HPDE6-E6E7 (cell line): ENCODE data around the gene SAA2.
"Not testable (repeated sequence)": the region's sequence is repeated elsewhere in the genome, so short reads cannot be mapped to it uniquely, and the experiment has no call there.

Source experiments
- DNase-seq: peaks from one replicate; pipeline ENCODE4 v3.0.0; 2011; ENCODE audit warnings: missing footprints; ENCODE audit errors: extremely low spot score

The SAA2 gene

DNA sequence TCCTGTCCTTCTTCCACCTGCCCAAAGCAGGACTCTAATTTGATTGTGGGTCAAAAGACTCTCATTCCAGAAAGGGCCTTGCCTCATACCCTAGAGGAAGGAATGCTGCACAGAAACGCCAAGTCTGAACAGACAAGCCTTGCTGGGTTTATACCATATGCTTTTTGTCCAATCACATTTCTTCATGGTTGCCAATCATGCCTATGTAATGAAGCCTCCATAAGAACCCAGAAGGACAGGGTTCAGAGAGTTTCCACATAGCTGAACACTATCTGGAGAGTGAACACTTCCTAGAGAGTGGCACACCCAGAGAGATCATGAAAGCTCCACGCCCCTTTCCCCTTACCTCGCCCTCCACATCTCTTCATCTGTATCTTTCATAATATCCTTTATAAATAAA lies 4.8 kb upstream of the SAA2 start:
- DNase-seq, result no peak

DNA sequence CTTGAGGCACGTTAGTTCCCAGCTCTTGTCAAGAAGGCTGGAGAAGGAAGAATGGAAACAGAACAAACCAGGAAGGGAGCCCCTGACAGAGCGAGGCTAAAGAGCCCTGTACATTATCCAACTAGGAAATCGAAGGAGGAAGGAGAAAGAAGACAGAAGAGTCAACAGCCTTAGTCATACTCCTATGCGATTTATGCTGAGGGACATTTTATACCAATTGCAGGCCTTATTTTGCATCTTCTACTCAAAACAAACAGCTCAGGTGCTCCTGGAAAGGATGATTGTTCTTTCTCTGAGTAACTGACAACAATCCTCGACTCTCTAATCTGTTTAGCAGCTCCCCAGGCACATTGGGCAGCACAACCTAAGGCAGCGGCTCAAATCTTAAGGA lies 1.3 kb downstream of the SAA2 start:
- not testable (repeated sequence) for DNase-seq

DNA sequence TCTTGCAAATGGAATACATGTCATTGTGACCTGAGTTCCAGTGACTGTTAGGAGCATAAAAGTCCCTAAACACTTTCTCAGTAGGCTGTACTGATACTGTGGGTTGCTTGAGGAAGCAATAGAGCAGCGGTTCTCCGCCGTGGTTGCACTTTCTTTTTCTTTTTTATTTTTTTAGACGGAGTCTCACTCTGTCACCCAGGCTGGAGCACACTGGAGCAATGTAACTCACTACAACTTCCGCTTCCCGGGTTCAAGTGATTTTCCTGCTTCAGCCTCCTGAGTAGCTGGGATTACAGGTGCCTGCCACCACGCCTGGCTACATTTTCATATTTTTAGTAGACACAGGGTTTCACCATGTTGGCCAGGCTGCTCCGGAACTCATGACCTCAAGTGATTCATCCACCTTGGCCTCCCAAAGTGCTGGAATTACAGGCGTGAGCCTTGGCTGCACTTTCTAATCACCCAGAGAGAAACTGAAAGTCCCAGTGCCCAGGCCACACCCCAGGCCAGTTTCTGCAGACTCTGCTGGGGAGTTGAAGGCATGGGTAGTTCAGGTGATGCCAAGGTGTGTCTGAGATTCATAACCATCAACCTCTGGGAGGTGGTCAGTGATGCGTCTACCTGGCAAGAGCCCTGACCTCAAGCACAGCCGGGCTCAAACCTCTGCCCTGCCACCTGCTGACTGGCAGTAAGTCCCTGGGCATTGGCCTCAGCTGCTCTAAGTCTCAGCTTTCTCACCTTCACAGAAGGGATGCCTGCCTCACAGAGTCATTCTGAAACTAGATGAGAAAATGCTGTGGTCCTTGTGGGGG lies 1.9 kb downstream of the SAA2 start:
- not testable (repeated sequence) for DNase-seq

DNA sequence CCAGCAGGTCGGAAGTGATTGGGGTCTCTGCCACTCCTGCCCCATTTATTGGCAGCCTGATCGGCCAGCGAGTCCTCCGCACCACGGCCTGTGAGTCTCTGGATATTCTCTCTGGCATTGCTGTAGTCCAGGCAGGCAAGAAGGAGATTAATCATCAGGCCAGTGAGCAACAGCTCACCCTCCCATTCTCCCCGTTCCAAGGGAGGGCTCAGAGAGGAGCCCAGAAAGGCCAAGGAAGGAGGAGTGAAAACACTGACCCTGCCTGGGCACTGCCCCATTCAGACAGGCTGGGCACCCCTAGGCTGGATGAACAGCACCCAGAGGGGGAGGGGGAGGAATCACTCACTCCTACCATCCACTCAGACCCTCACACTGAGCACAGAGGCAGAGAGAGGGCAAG lies 3.1 kb downstream of the SAA2 start:
- no peak for DNase-seq

DNA sequence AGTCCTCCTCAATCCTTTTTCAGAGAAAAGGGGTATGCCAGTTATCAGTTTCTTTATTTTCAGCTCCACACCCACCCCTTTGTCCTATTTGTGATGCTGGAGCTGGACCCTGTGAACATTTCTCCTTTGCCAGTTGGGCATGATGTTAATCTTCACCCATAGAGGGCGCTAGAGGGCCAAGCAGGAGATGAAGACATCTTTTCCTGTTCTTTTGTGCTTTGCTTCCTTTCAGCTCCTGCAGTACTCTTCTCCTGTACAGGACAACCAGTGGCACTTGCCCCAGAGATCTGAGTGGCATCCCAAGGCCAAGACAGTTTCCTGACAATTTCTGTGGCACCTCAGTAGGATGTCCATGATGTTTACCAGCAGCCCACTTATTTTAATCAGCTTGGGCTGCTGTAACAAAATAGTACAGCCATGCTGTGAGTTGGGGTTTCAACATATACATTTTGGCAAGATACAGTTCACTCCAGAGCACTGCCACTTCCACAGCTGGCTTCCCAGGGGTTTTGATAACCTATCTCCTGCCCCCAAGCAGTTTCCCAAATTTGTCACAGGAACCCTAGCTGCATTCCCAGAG lies 4.6 kb downstream of the SAA2 start:
- peak; percentile 16 for DNase-seq

DNA sequence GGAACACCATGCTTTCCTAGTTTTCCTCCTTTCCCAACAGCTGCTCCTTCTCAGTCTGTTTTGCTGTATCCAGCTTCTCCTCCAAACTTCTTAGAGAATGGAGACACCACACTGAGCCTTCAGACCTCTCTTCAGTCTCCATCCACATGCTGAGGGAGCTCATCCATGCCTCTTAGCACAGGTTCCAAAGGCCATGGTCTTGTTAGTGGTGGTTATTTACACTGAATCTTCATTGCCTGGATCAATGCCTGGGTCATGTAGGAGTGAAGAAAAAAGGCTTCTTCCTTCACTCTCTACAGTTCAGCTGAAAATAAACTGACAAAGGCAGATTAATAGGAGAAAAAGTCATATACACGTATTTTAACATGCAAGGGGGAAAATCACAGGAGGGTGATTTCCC lies 8.8 kb downstream of the SAA2 start:
- no peak for DNase-seq

DNA sequence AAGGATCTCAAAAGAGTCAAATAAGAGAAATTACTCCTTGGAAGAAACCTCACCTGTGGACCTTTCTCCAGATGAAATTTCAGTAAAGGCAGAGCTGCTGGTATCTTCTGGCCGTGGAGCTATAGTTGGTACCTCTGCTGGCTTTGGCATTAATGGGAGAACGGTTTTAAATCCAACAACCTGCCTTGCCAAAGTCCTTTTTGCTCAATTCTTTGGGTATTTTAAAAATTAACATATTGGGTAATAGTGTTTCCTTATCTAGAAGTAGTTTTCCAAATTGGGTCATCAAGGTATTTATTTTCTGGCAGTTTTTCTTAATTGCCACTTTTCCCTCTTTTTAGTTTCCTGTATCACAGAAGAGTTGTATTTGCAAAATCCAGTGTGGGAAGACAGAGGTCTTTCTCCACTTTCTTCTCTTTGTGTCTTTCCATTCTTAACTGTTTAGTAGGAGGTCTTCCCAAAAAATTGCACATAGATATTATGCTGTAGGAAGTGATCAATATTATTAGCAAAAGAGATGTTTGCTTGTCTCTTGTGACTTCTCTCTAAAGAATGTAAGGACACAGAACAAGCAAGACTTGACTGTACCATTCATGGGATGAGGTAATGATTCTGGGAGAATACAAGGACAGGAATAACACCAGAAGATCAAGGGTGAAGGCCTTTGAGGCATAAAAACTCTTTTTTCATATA lies 11.7 kb downstream of the SAA2 start, which contains the start of gene SAA4:
Gene SAA4 (minus strand): TSS at position 139 of the 693 bp plus-strand sequence. CDS start 876 bp downstream, outside the sequence.
- DNase-seq, result no peak

DNA sequence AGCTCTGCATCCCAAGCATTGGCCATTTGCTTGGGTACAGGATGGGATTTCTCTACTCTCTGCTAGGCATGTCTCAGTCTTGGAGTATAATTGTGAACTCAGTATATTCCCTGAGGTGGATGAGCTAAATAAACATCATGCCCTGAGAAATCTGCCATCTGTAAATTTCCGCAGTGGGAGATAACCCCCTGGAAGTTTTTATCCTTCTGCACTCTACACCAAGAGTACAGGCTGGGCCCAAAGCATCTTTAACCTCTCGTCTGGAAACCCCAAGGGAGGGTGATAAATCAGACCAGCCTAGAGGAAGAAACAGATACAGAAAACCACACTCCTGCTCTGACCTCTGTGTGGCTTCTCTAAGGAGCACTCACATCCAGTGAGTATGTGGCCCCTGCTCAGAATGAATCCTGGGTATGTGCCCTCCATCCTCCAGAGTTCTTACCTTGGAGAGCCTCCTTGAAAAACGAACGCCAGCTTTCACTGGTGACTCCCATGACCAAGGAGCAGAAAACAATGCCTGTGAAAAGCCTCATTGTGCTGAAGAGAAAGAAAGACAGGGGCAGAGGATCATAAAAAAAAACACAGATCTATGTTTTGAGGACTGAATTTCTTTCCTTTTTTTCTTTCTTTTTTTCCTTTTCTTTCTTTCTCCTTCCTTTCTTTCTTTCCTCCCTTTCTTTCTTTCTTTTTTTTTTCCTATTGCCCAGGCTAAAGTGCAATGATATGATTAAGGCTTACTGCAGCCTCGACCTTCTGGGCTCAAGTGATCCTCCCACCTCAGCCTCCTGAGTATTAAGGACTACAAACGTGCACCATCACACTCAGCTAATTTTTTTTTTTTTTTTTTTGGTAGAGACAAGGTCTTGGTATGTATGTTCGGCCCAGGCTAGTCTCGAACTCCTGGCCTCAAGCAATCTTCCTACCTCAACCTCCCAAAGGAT lies 12.8 kb downstream of the SAA2 start:
- DNase-seq, result no peak

DNA sequence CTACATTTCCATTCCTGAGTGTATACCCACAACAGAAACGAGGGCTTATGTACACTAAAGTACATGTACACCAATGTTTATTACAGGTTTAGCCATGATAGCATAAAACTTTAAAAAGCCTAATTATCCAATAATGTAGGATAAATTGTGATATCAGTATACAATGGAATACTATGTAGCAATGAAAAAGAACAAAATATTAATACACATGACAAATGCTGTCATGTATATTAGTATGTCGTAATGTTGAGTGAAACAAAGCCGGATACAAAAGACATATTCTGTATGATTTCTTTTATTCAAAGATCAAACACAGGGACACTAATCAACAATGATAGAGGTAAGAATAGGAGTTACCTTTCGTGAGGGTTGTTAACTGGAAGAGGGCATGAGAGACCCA lies 14.6 kb downstream of the SAA2 start:
- no peak for DNase-seq

DNA sequence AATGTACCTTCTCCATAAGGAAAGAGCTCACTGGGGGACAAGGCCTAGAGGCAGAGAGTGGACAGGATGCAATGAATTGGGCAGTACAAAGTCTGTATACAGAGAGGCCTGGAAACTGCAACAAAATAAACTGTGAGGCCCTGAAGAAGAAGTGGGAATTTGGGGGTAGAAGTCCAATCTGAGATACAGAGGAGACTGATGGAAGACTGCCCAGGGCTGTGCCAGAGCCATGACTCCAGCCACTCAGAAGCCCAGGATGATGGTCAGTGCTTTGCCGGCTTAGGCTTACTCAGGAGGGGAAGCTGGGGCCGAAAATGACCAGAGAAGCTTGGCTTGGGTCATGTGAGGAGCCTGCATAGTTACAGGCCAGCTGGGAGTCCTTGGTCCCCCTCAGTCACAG lies 17.6 kb downstream of the SAA2 start:
- DNase-seq, result no peak

DNA sequence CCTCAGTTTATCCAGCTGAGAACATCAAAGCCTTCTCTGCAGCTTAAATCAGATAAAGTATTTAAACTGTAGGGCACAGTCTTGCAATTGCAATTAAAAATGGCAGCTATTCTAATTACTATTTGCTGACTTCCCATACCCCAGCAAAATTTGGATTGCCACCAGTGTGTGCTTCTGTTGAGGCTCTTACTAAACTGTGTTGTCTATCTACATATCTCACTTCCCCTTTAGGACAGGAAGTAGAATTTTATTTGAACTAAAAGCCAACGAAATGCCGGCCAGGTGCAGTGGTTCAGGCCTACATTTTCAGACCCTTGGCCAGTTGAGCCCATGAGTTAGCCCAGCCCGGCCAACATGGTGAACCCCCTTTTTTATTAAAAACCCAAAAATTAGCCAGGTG lies 19.0 kb downstream of the SAA2 start:
- DNase-seq, result no peak

DNA sequence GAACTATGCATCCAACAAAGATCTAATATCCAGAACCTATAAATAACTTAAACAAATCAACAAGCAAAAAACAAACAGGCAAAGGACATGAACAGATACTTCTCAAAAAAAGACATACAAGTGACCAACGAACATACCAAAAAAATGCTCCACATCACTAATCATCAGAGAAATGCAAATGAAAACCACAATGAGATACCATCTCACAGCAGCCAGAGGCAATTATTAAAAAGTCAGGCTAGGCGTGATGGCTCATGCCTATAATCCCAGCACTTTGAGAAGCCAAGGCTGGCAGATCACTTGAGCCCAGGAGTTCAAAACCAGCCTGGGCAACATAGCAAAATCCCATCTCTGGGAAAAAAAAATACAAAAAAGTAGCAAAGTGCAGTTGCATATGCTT lies 22.6 kb downstream of the SAA2 start:
- DNase-seq, result no peak

DNA sequence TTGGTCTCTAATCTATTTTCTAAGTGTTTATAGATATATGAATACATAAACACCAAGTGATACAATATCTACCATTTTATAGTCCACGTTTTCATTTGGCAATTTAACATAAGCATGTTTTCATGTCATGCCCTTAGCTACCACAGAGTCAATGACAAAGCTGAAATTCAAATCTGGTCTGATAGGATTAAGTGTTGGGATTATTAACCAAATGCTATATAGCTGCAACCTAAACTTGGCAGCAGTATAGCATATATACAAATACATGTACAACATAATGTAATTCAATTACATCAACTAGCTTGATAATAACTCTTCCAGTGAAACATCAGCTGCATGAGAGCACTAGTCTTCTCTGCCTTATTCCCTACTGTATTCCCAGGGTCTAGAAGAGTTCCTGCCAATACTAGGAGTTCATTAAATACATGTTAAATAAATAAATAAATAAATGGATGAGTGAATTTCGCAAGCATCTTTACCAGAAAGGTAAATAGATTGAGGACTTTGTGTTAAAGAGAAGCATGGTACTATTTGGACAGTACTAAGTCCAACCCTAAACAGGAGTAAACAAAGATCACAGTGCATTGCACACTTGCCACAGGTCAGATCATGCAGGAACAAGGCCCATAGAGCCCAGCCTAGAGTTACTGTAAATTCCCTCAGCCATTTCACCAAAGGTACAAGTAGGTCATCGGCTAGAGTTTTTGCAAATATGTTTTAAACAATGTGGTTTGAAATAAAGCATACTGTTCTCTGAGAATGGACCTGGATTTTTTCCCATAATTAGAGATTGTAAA lies 24.7 kb downstream of the SAA2 start:
- DNase-seq, result no peak

DNA sequence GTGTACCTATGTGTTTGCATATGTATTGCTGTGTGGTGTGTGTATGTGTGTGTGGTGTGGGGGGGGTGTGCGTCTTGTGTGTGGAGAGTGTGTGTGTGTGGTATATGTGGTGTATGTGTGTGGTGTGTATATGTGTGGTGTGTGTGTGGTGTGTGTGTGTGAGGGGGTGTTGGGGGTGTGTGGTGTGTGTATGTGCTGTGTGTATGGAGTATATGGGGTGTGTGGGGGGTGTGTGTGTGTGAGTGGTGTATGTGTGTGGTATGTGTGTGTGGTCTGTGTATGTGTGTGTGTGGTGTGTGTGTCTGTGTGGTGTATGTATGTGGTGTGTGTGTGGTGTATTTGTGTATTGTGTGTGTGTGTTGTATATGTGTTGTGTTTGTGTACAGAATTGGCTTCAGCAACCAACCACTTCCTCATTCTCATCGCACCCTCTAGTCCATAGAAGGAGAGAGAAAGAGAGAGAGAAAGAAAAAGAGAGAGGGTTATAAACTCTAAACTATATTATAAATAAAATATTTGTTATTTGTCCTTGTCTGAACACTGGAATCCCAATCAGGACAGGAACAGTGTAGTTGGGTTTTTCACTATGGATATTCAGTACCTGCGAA lies 25.6 kb downstream of the SAA2 start:
- no peak for DNase-seq

DNA sequence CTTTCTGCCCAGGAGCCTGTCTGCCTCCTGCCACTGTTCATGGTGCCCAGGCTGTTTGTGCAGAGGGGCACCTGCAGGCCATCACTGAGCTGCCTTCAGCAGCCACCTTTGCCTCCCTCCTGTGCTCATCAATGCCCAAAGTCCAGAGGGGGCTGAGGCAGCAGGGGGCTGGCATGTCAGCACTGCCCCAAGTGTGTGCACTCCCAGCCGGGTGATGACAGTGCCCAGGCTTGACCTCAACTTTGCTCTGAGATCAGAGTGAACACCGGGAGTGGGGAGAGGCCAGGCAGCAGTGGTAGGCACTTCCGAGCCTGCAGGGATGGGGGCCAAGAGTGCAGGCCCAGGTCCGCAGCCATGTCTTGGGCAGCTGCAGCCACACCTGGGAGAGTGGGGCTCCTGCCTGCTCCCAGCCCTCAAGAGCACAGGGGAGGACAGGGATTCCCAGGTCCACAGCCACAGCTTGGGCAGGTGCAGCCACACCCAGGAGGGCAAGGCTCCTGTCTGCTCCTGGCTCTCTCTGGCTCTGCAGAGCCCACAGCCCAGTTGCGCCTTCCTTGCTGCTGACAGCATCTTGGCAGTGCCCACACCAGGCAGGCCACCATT lies 27.1 kb downstream of the SAA2 start:
- no peak for DNase-seq

DNA sequence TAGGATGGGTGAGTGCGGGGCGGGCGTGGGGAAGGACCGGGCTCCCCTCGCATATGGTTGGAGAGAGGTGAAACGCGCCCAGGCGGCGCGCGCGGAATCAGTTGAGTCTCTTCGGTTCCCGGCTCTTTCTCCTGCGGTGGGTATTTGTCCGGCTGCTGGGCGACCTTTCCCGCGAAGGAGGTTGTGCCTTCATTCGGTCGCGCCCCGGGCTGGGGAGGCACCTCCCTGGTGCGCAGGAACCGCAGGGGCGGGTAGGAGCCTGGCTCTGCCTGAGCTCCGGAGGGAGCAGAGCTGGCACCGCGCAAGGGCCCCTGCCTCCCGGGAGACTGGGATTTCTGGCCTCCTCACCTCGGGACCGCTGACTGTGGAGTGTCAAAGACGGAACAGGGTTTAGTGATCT lies 39.4 kb downstream of the SAA2 start:
- DNase-seq, result no peak

DNA sequence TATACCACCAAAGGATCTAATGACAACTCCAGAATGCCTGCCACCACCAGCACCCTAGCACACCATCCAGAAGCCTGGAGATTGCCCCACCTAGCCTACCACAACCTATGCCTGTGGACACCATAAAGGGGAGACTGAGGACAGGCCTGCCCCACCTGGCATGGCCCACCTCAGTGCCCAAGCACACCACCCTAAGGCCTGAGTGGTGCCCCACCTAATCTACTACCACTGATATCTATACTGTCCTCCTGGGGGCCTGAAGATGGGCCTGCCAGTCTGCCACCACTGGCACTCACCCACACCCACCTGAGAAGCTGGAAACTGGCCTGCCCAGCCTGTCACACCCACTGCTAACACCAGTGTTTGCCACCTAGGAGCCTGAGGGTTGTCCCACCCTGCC lies 43.7 kb downstream of the SAA2 start:
- no peak for DNase-seq

DNA sequence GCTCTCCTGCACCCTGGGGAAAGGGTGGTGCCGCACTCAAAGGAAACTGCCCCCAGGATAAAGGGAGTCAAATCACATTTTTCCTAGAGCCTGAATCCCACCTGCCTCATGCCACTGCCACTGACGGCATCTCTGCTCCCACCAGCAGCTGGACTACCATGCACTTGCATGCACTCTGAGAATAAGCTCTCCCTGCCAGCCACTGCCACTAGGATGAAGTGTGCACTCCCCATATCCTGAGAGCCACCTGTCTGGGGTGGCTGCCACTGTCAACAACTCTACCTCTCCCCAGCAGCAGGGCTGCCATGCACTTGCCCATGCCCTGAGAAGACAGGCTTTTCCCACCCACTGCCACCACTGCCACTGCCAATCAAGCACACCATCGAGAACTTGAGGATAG lies 44.2 kb downstream of the SAA2 start:
- no peak for DNase-seq

DNA sequence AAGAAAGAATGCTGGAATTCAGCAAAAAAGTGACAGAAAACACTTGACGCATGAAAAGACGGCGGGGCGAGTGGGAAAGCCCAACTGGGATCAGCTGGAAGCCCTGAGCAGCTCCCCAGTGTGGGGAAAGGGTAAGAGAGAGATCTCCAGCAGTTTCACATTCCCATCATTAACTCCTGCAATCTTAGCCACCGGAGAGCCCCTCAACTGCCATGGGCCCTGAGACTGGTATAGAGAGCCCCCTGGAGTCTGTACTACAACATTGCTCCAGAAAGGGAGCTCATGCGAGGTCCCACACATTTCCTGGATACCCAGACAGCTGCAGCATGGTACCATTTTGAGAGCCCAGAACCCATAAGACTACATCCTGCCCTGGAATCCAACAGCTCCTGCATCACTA lies 44.7 kb downstream of the SAA2 start:
- peak; percentile 14 for DNase-seq

DNA sequence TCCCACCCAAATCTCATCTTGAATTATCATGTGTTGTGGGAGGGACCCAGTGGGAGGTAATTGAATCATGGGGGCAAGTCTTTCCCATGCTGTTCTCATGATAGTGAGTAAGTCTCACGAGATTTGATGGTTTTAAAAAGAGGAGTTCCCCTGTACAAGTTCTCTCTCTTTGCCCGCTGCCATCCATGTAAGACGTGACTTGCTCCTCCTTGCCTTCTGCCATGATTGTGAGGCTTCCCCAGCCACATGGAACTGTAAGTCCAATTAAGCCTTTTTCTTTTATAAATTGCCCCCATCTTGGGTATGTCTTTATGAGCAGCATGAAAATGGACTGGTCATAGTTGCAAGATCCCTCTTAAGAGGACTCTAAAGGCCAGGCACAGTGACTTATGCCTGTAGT lies 50.7 kb downstream of the SAA2 start:
- not testable (repeated sequence) for DNase-seq
